HG03460 (cell line): ENCODE data around the gene TNFRSF13B.
"Not testable (repeated sequence)": the region's sequence is repeated elsewhere in the genome, so short reads cannot be mapped to it uniquely, and the experiment has no call there.

Experiments used
- ATAC-seq: cut with Tn5 transposase; IDR thresholded peaks from one replicate; pipeline ENCODE4 v1.9.1; 2021; ENCODE audit not compliant: unreplicated experiment

Gene TNFRSF13B

GRCh38 chr17:17007891-17008290, 36.0 kb upstream of the TNFRSF13B start:
- not testable (repeated sequence) for ATAC-seq

GRCh38 chr17:17004997-17005614, 33.2 kb upstream of the TNFRSF13B start:
- ATAC-seq: not testable (repeated sequence)

- ATAC-seq: no peak
Observed at GRCh38 chr17:17004251-17004996, 32.5 kb upstream of the TNFRSF13B start.

GRCh38 chr17:17002731-17003715, 31.1 kb upstream of the TNFRSF13B start:
- not testable (repeated sequence) for ATAC-seq

- peak; percentile 55 for ATAC-seq
Observed at GRCh38 chr17:17001874-17002520, 30.1 kb upstream of the TNFRSF13B start.

GRCh38 chr17:17001076-17001777, 29.3 kb upstream of the TNFRSF13B start:
- no peak for ATAC-seq

- ATAC-seq: no peak
Observed at GRCh38 chr17:16999931-17000625, 28.2 kb upstream of the TNFRSF13B start.

GRCh38 chr17:16997514-16998429, 25.9 kb upstream of the TNFRSF13B start:
- ATAC-seq: no peak

GRCh38 chr17:16996726-16997125, 24.8 kb upstream of the TNFRSF13B start:
- not testable (repeated sequence) for ATAC-seq

- no peak for ATAC-seq
Observed at GRCh38 chr17:16995930-16996329, 24.0 kb upstream of the TNFRSF13B start.

- ATAC-seq: no peak
Observed at GRCh38 chr17:16994631-16995030, 22.7 kb upstream of the TNFRSF13B start.

GRCh38 chr17:16991349-16992009, 19.6 kb upstream of the TNFRSF13B start:
- ATAC-seq: no peak

- ATAC-seq: no peak
Observed at GRCh38 chr17:16989953-16990860, 18.3 kb upstream of the TNFRSF13B start.

GRCh38 chr17:16989230-16989952, 17.5 kb upstream of the TNFRSF13B start:
- peak; percentile 29 for ATAC-seq

- ATAC-seq: no peak
Observed at GRCh38 chr17:16988749-16989229, 16.9 kb upstream of the TNFRSF13B start.
